Measurements from ENCODE around the gene RENBP. TPM values are rescaled to one million over a fixed set of nuclear protein-coding genes. Genes with fewer than 3 reads are reported as not detected.

Gene RENBP
- polyA plus RNA-seq, 2 donors = 1.4 to 1.6 TPM

DNA sequence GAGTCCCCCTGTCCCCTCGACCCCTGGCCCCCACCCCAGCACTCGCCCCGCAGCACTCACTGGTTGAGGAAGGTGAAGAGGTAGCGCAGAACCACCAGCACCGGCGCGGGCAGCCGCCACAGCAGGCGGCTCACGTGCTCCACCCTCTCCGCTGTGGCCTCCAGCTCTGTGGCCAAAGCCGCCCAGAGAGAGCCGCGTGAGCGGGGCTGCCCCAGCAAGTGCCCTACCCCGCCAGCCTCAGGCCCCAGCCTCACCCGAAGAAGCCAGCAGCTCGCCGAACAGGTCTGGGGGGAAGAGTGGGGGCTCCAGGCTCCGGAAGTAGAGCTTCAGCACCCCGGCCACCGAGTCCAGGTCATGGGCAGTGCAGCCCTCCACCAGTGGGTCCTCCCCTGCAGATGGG, 34.0 kb downstream of the RENBP start:
- H3K36me3 ChIP-seq (ENCODE audit: control insufficient read depth in 2 of 2, insufficient read depth in 2 of 2, low read length in 1 of 2) = no peaks in the 10 kb centered on the region
- no peaks in the 10 kb centered on the region for H3K9me3 ChIP-seq (ENCODE audit: control insufficient read depth in 2 of 2, insufficient read depth in 1 of 2, low read depth in 1 of 2, low read length in 1 of 2)
- WGBS, 2 donors = 91 to 93% methylated on average over 22 of the region's 22 CpGs
- H3K27me3 ChIP-seq (ENCODE audit: control insufficient read depth in 1 of 2, insufficient read depth in 2 of 2, low read length in 2 of 2) = no peaks in the 10 kb centered on the region
- no peak overlapping the region for H3K4me3 ChIP-seq (ENCODE audit: low read depth in 1 of 2, low read length in 2 of 2)
- H3K4me1 ChIP-seq (ENCODE audit: control insufficient read depth in 2 of 2, insufficient read depth in 2 of 2, low read length in 1 of 2) = peaks cover 0 to 5% of the 10 kb centered on the region in 2 donors
- H3K27ac ChIP-seq (ENCODE audit: low read depth in 2 of 2, low read length in 1 of 2) = no peak overlapping the region

- 93 to 94% methylated on average over 25 of the region's 25 CpGs for WGBS, 2 donors
- Histone ChIP-seq H3K36me3 (ENCODE audit: control insufficient read depth in 2 of 2, insufficient read depth in 2 of 2, low read length in 1 of 2) (no peaks in the 10 kb centered on the region), H3K27ac (ENCODE audit: low read depth in 2 of 2, low read length in 1 of 2) (no peak overlapping the region), H3K27me3 (ENCODE audit: control insufficient read depth in 1 of 2, insufficient read depth in 2 of 2, low read length in 2 of 2) (no peaks in the 10 kb centered on the region), H3K9me3 (ENCODE audit: control insufficient read depth in 2 of 2, insufficient read depth in 1 of 2, low read depth in 1 of 2, low read length in 1 of 2) (no peaks in the 10 kb centered on the region), H3K4me1 (ENCODE audit: control insufficient read depth in 2 of 2, insufficient read depth in 2 of 2, low read length in 1 of 2) (peaks cover 0 to 5% of the 10 kb centered on the region in 2 donors), H3K4me3 (ENCODE audit: low read depth in 1 of 2, low read length in 2 of 2) (no peak overlapping the region)
Observed at GRCh38 chrX:153909980-153910360, 34.5 kb downstream of the RENBP start.

- no peaks in the 10 kb centered on the region for H3K27me3 ChIP-seq (ENCODE audit: control insufficient read depth in 1 of 2, insufficient read depth in 2 of 2, low read length in 2 of 2)
- 78 to 83% methylated on average over 31 to 37 of the region's 37 CpGs for WGBS, 2 donors
- H3K36me3 ChIP-seq (ENCODE audit: control insufficient read depth in 2 of 2, insufficient read depth in 2 of 2, low read length in 1 of 2) = no peaks in the 10 kb centered on the region
- no peak overlapping the region for H3K4me3 ChIP-seq (ENCODE audit: low read depth in 1 of 2, low read length in 2 of 2)
- H3K27ac ChIP-seq (ENCODE audit: low read depth in 2 of 2, low read length in 1 of 2) = no peak overlapping the region
- H3K4me1 ChIP-seq (ENCODE audit: control insufficient read depth in 2 of 2, insufficient read depth in 2 of 2, low read length in 1 of 2) = peaks cover 0 to 5% of the 10 kb centered on the region in 2 donors
- no peaks in the 10 kb centered on the region for H3K9me3 ChIP-seq (ENCODE audit: control insufficient read depth in 2 of 2, insufficient read depth in 1 of 2, low read depth in 1 of 2, low read length in 1 of 2)
Observed at GRCh38 chrX:153909024-153909979, 35.1 kb downstream of the RENBP start.

- Histone ChIP-seq H3K27ac (ENCODE audit: low read depth in 2 of 2, low read length in 1 of 2) (no peak overlapping the region), H3K36me3 (ENCODE audit: control insufficient read depth in 2 of 2, insufficient read depth in 2 of 2, low read length in 1 of 2) (no peaks in the 10 kb centered on the region), H3K27me3 (ENCODE audit: control insufficient read depth in 1 of 2, insufficient read depth in 2 of 2, low read length in 2 of 2) (no peaks in the 10 kb centered on the region), H3K4me3 (ENCODE audit: low read depth in 1 of 2, low read length in 2 of 2) (no peak overlapping the region), H3K4me1 (ENCODE audit: control insufficient read depth in 2 of 2, insufficient read depth in 2 of 2, low read length in 1 of 2) (peaks cover 0 to 5% of the 10 kb centered on the region in 2 donors), H3K9me3 (ENCODE audit: control insufficient read depth in 2 of 2, insufficient read depth in 1 of 2, low read depth in 1 of 2, low read length in 1 of 2) (no peaks in the 10 kb centered on the region)
- 83 to 91% methylated on average over 23 of the region's 23 CpGs for WGBS, 2 donors
Observed at GRCh38 chrX:153908219-153908860, 36.1 kb downstream of the RENBP start.

GRCh38 chrX:153907456-153907855, 37.0 kb downstream of the RENBP start:
- Histone ChIP-seq H3K27me3 (ENCODE audit: control insufficient read depth in 1 of 2, insufficient read depth in 2 of 2, low read length in 2 of 2) (no peaks in the 10 kb centered on the region), H3K4me3 (ENCODE audit: low read depth in 1 of 2, low read length in 2 of 2) (no peak overlapping the region), H3K4me1 (ENCODE audit: control insufficient read depth in 2 of 2, insufficient read depth in 2 of 2, low read length in 1 of 2) (peaks cover 0 to 5% of the 10 kb centered on the region in 2 donors), H3K36me3 (ENCODE audit: control insufficient read depth in 2 of 2, insufficient read depth in 2 of 2, low read length in 1 of 2) (no peaks in the 10 kb centered on the region), H3K9me3 (ENCODE audit: control insufficient read depth in 2 of 2, insufficient read depth in 1 of 2, low read depth in 1 of 2, low read length in 1 of 2) (no peaks in the 10 kb centered on the region), H3K27ac (ENCODE audit: low read depth in 2 of 2, low read length in 1 of 2) (no peak overlapping the region)
- 75 to 77% methylated on average over 11 to 12 of the region's 12 CpGs for WGBS, 2 donors

DNA sequence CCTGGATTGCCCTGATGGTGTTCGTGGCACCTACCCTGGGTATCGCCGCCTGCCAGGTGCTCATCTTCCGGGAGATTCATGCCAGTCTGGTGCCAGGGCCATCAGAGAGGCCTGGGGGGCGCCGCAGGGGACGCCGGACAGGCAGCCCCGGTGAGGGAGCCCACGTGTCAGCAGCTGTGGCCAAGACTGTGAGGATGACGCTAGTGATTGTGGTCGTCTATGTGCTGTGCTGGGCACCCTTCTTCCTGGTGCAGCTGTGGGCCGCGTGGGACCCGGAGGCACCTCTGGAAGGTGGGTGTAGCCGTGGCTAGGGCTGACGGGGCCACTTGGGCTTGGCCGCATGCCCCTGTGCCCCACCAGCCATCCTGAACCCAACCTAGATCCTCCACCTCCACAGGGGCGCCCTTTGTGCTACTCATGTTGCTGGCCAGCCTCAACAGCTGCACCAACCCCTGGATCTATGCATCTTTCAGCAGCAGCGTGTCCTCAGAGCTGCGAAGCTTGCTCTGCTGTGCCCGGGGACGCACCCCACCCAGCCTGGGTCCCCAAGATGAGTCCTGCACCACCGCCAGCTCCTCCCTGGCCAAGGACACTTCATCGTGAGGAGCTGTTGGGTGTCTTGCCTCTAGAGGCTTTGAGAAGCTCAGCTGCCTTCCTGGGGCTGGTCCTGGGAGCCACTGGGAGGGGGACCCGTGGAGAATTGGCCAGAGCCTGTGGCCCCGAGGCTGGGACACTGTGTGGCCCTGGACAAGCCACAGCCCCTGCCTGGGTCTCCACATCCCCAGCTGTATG, 38.1 kb downstream of the RENBP start:
- Histone ChIP-seq H3K27ac (ENCODE audit: low read depth in 2 of 2, low read length in 1 of 2) (no peak overlapping the region), H3K4me1 (ENCODE audit: control insufficient read depth in 2 of 2, insufficient read depth in 2 of 2, low read length in 1 of 2) (peaks cover 1 to 5% of the 10 kb centered on the region in 2 donors), H3K27me3 (ENCODE audit: control insufficient read depth in 1 of 2, insufficient read depth in 2 of 2, low read length in 2 of 2) (no peaks in the 10 kb centered on the region), H3K4me3 (ENCODE audit: low read depth in 1 of 2, low read length in 2 of 2) (no peak overlapping the region), H3K36me3 (ENCODE audit: control insufficient read depth in 2 of 2, insufficient read depth in 2 of 2, low read length in 1 of 2) (no peaks in the 10 kb centered on the region), H3K9me3 (ENCODE audit: control insufficient read depth in 2 of 2, insufficient read depth in 1 of 2, low read depth in 1 of 2, low read length in 1 of 2) (no peaks in the 10 kb centered on the region)
- WGBS, 2 donors = 76 to 77% methylated on average over 26 to 27 of the region's 27 CpGs

DNA sequence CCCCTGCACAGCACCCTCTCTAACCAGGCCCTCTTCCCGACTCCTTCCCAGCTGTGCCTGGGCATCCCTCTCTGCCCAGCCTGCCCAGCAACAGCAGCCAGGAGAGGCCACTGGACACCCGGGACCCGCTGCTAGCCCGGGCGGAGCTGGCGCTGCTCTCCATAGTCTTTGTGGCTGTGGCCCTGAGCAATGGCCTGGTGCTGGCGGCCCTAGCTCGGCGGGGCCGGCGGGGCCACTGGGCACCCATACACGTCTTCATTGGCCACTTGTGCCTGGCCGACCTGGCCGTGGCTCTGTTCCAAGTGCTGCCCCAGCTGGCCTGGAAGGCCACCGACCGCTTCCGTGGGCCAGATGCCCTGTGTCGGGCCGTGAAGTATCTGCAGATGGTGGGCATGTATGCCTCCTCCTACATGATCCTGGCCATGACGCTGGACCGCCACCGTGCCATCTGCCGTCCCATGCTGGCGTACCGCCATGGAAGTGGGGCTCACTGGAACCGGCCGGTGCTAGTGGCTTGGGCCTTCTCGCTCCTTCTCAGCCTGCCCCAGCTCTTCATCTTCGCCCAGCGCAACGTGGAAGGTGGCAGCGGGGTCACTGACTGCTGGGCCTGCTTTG, 38.9 kb downstream of the RENBP start:
- no peaks in the 10 kb centered on the region for H3K9me3 ChIP-seq (ENCODE audit: control insufficient read depth in 2 of 2, insufficient read depth in 1 of 2, low read depth in 1 of 2, low read length in 1 of 2)
- H3K36me3 ChIP-seq (ENCODE audit: control insufficient read depth in 2 of 2, insufficient read depth in 2 of 2, low read length in 1 of 2) = no peaks in the 10 kb centered on the region
- 83 to 89% methylated on average over 32 of the region's 32 CpGs for WGBS, 2 donors
- no peaks in the 10 kb centered on the region for H3K27me3 ChIP-seq (ENCODE audit: control insufficient read depth in 1 of 2, insufficient read depth in 2 of 2, low read length in 2 of 2)
- H3K4me3 ChIP-seq (ENCODE audit: low read depth in 1 of 2, low read length in 2 of 2) = no peak overlapping the region
- H3K27ac ChIP-seq (ENCODE audit: low read depth in 2 of 2, low read length in 1 of 2) = no peak overlapping the region
- H3K4me1 ChIP-seq (ENCODE audit: control insufficient read depth in 2 of 2, insufficient read depth in 2 of 2, low read length in 1 of 2) = peaks cover 5% of the 10 kb centered on the region in 2 donors

DNA sequence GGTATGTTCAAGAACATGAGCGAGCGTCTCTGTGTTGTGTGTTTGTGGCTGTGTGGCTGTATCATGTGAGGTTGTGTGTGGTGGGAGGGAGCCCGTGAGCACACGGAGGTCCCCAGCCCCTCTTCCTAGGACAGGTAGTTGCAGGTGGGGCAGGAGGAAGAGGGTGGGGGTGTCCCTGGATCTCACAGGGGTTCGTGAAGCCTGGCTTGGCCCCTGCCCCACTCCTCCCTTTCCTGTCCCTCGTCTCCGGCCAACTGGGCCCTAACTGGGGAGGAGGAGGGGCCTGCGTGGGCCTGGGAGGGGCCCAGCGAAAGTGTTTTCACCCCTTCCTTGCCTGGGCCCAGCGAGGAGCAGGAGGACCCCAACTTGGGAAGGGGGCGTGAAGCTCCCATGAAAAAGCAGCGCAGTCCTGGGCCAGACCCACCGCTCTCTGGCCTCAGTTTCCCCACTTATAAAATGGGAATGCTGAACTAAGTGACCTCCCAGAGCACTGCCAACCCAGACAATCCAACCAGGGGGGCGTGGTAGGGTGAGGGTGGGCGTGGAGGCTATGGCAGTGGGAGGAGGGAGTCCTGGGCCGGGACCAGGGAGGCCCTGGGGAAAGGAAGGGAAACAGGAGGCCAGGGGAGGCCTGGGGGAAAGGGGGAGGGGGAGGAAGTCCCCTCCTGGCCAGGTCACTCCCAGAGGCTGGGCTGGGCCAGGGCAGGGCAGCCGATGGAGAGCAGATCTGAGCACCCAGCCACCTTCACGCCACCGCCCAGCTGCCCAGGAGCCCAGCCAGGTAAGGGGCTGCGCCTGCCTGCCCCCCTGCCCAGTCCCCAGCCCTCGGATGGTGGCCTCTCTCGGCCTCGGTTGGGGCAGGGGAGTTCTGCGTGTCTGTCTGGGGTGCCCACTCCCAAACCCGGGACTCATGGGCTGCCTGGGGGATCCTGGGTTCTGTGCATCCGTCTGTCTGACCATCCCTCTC, 40.2 kb downstream of the RENBP start, which contains the start of gene AVPR2:
AVPR2 (plus strand) TSS at position 683 of the 967 bp plus-strand sequence. CDS start 473 bp downstream, outside the sequence.
- no peak within 1 kb of the TSS for H3K27ac ChIP-seq (ENCODE audit: low read depth in 2 of 2, low read length in 1 of 2)
- H3K27me3 ChIP-seq (ENCODE audit: control insufficient read depth in 1 of 2, insufficient read depth in 2 of 2, low read length in 2 of 2) = no peaks in the 10 kb centered on the region

More for the DNA sequence above, 40.2 kb downstream of the RENBP start, which contains the start of gene AVPR2:
- Histone ChIP-seq H3K4me1 (ENCODE audit: control insufficient read depth in 2 of 2, insufficient read depth in 2 of 2, low read length in 1 of 2) (peaks cover 5% of the 10 kb centered on the region in 2 donors), H3K4me3 (ENCODE audit: low read depth in 1 of 2, low read length in 2 of 2) (peak within 1 kb of the TSS in 1 of 2 donors; percentile 7), H3K9me3 (ENCODE audit: control insufficient read depth in 2 of 2, insufficient read depth in 1 of 2, low read depth in 1 of 2, low read length in 1 of 2) (no peaks in the 10 kb centered on the region), H3K36me3 (ENCODE audit: control insufficient read depth in 2 of 2, insufficient read depth in 2 of 2, low read length in 1 of 2) (no peaks in the 10 kb centered on the region)
- WGBS, 2 donors = 33 to 64% methylated on average over 13 to 26 of the region's 26 CpGs

Data from esophagus (tissue), 2 donors.